ENCODE results near the gene POLR2F.

DNA sequence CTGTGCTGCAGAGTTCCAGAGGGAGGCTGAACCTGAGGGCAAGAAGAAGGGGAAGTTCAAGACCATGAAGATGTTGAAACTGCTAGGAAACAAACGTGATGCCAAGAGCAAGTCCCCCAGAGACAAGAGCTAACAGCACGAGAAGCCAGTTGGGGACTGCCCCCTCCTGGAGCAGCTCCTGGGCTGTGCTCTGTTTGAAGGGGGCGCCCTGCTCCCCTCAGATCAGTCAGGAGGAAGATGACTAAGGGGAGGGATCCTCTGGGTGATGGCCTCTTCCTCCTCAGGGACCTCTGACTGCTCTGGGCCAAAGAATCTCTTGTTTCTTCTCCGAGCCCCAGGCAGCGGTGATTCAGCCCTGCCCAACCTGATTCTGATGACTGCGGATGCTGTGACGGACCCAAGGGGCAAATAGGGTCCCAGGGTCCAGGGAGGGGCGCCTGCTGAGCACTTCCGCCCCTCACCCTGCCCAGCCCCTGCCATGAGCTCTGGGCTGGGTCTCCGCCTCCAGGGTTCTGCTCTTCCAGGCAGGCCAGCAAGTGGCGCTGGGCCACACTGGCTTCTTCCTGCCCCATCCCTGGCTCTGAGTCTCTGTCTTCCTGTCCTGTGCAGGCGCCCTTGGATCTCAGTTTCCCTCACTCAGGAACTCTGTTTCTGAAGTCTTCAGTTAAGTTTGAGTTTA is 12.7 kb upstream of the POLR2F start:
- TF ChIP-seq CTCF (IDR thresholded peaks at IDR 0.05) (no peak), EZH2 (IDR thresholded peaks at IDR 0.05) (no peak)

All from neural progenitor cell (in vitro differentiated cells).